ENCODE results near the gene TTLL11.
A peak's percentile ranks its signal among the peaks of the same experiment; 100 is the strongest.

The TTLL11 gene
- 4.8 to 7.3 reads per million in 2 experiments for total RNA-seq

- DNase-seq (ENCODE audit: low read depth), result peak; percentile 96
These were observed at the start of gene TTLL11 for GRCh38 chr9:122092611-122093506. Gene TTLL11 (minus strand): TSS chr9:122093308. CDS start chr9:122093148, 160 bp downstream.

- DNase-seq (ENCODE audit: low read depth), result no peak
These were observed 48.6 kb upstream of the TTLL11 start for GRCh38 chr9:122141671-122142070.

- no peak for DNase-seq (ENCODE audit: low read depth)
These were observed 47.5 kb upstream of the TTLL11 start for GRCh38 chr9:122140368-122141193.

- DNase-seq (ENCODE audit: low read depth), result no peak
These were observed 45.6 kb upstream of the TTLL11 start for GRCh38 chr9:122138560-122139268.

GRCh38 chr9:122135529-122135859, 42.4 kb upstream of the TTLL11 start:
- DNase-seq (ENCODE audit: low read depth), result no peak

GRCh38 chr9:122134822-122135528, 41.9 kb upstream of the TTLL11 start:
- no peak for DNase-seq (ENCODE audit: low read depth)

- DNase-seq (ENCODE audit: low read depth), result no peak
These were observed 41.0 kb upstream of the TTLL11 start for GRCh38 chr9:122133984-122134535.

- DNase-seq (ENCODE audit: low read depth), result no peak
These were observed 40.3 kb upstream of the TTLL11 start for GRCh38 chr9:122133263-122133983.

GRCh38 chr9:122132539-122132938, 39.4 kb upstream of the TTLL11 start:
- DNase-seq (ENCODE audit: low read depth), result no peak

- DNase-seq (ENCODE audit: low read depth), result no peak
These were observed 38.4 kb upstream of the TTLL11 start for GRCh38 chr9:122131401-122132001.

GRCh38 chr9:122130837-122131236, 37.7 kb upstream of the TTLL11 start:
- no peak for DNase-seq (ENCODE audit: low read depth)

- DNase-seq (ENCODE audit: low read depth), result no peak
These were observed 36.9 kb upstream of the TTLL11 start for GRCh38 chr9:122129969-122130368.

- no peak for DNase-seq (ENCODE audit: low read depth)
These were observed 35.8 kb upstream of the TTLL11 start for GRCh38 chr9:122128969-122129343.

- DNase-seq (ENCODE audit: low read depth), result no peak
These were observed 35.2 kb upstream of the TTLL11 start for GRCh38 chr9:122128007-122128968.

- no peak for DNase-seq (ENCODE audit: low read depth)
These were observed 34.3 kb upstream of the TTLL11 start for GRCh38 chr9:122127396-122127798.

- DNase-seq (ENCODE audit: low read depth), result no peak
These were observed 33.5 kb upstream of the TTLL11 start for GRCh38 chr9:122126331-122127261.

- DNase-seq (ENCODE audit: low read depth), result no peak
These were observed 32.6 kb upstream of the TTLL11 start for GRCh38 chr9:122125509-122126330.
